Inflammatory macrophage (primary cell): ENCODE results near the gene THAP9.
"Not testable (repeated sequence)": the region's sequence is repeated elsewhere in the genome, so short reads cannot be mapped to it uniquely, and the experiment has no call there.

Source experiments
- DNase-seq, 2 donors: peaks; one replicate each; pipeline ENCODE4 v3.0.0-alpha.2; 2020 to 2022
- total RNA-seq, 18 experiments: gene quantifications; one replicate each; lab custom pipeline; 2026; ENCODE audit warnings: mixed read lengths in 6 of 18, inconsistent platforms in 2 of 18; lab: John Stamatoyannopoulos, UW

THAP9 gene, protein sequence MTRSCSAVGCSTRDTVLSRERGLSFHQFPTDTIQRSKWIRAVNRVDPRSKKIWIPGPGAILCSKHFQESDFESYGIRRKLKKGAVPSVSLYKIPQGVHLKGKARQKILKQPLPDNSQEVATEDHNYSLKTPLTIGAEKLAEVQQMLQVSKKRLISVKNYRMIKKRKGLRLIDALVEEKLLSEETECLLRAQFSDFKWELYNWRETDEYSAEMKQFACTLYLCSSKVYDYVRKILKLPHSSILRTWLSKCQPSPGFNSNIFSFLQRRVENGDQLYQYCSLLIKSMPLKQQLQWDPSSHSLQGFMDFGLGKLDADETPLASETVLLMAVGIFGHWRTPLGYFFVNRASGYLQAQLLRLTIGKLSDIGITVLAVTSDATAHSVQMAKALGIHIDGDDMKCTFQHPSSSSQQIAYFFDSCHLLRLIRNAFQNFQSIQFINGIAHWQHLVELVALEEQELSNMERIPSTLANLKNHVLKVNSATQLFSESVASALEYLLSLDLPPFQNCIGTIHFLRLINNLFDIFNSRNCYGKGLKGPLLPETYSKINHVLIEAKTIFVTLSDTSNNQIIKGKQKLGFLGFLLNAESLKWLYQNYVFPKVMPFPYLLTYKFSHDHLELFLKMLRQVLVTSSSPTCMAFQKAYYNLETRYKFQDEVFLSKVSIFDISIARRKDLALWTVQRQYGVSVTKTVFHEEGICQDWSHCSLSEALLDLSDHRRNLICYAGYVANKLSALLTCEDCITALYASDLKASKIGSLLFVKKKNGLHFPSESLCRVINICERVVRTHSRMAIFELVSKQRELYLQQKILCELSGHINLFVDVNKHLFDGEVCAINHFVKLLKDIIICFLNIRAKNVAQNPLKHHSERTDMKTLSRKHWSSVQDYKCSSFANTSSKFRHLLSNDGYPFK
- 1.5 to 5.0 (median 3.4) reads per million in 18 experiments for total RNA-seq

DNA sequence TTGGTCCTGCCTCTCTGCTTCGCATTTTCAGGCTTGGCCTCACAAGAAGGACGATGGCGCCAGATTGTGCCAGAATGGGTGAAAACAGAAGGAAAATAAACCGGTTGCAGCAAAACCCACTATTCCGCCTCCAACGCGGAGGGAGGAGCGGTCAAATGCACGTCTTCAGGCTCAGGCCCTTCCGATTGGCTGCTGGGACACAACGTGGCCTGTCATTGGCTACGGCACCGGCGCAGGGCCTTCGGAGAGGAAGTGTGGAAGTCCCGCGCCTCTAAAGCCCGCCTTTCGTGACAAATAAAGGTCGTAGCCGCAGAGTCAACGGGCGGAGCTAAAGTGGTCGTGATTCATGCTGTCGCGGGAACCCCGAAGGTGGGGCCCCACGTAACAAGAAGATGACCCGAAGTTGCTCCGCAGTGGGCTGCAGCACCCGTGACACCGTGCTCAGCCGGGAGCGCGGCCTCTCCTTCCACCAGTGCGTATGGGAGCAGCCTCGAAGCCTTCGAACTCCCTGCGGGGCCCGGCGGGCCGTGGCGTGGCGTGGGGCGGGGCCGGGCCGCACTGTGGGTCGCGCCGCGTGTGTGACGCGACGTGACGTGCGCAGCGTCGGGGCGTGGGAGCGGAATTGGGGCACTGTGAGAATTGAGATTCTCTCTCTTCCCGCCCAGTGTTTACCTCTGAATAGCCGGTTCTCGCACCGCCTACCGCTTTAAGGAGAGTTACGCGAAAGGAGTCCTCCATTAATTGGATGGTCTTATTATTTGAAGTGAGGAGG is at the start of gene THAP9:
Gene THAP9 (plus strand): TSS at position 325 of the 772 bp plus-strand sequence. CDS start 68 bp downstream, at position 393.
- DNase-seq, result peak; percentile 100

- no peak for DNase-seq
Measured at GRCh38 chr4:82851318-82851717, 49.2 kb upstream of the THAP9 start.

DNA sequence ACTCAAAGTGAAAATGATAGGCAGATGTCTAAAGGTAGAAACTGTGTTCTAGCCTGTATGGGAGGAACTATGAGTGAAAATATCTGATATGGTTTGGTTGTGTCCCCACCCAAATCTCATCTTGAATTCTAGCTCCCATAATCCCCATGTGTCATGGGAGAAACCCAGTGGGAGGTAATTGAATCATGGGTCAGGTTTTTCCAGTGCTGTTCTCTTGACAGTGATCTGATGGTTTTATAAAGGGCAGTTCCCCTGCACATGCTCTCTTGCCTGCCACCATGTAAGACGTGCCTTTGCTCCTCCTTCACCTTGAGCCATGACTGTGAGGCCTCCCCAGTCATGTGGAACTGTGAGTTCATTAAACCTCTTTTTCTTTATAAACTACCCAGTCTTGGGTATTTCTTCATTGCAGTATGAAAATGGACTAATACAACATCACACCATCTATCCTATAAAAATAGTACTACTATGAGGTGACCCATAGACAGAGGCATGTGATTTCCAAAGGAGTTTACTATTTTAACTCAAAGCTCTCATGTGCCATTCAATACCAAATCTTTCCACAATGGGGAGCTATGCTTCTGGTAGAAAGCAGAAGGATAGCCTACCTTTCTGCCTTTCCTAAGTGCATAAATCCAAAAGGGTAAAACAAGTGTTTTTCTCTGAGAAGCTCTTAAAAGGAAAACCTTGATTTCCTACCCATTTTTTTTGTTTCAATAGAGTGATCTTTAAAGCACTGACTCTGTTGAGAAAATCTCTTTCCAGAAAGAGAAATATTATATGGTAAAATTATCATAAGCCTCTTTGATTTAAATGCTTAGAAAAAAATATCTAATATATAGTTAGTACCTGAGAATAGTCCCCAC is 48.4 kb upstream of the THAP9 start:
- DNase-seq, result peak; percentile 15 to 48

DNA sequence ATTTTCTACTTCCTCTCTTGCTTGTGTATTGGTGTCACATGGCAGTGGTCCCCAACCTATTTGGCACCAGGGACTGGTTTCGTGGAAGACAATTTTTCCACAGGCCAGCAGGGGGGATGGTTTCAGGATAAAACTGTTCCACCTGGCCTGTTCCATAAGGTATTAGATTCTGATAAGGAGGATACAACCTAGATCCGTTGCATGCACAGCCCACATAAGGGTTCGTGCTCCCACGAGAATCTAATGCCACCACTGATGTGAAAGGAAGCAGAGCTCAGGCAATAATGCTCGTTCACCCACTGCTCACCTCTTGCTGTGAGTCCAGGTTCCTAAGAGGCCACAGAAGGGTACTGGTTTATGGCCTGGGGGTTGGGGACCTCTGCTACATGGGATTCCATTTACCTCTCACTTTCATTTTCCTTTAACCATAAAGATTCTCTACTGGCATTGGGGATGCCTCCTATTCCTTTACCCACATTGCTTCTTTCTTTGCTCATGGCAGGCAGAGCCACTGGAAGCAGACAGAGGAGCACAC is 47.7 kb upstream of the THAP9 start:
- DNase-seq, result no peak

GRCh38 chr4:82860487-82860886 is 40.0 kb upstream of the THAP9 start:
- not testable (repeated sequence) for DNase-seq

DNA sequence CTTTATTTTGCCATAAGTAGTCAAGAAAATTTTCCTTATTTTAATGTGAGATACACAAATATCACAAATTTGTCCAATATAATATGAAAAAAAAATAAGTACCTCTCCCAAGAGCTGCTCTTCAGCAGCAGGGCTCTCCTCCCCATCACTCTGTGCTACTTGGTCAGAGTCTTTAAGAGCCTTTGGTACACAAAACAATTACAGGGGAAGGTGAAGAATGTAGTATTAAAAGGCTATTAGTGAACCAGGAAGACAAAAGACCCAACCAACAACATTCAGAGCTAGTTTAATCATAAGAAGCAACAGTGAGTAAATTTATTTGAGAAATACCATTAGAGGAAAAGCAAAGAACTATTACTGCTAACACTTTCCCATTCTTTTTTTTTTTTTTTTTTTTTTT is 39.0 kb upstream of the THAP9 start:
- no peak for DNase-seq

- DNase-seq, result no peak
Measured at GRCh38 chr4:82864336-82864979, 36.1 kb upstream of the THAP9 start.

DNA sequence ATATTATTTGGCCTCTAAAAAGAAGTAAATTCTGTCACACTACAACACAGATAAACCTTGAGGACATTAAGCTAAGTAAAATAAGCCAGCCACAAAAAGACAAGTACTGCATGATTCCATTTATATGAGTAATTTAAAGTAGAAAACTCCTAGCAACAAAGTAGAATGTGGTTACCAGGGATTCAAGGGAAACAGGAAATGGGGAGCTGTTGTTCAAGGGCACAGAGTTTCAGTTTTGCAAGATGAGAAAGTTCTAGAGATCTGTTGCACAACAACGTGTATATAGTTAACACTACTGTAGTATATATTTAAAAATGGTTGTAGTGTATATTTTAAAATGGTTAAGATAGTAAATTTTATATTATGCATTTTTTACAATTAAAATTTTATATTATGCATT is 34.9 kb upstream of the THAP9 start:
- DNase-seq, result peak; percentile 70 to 87

DNA sequence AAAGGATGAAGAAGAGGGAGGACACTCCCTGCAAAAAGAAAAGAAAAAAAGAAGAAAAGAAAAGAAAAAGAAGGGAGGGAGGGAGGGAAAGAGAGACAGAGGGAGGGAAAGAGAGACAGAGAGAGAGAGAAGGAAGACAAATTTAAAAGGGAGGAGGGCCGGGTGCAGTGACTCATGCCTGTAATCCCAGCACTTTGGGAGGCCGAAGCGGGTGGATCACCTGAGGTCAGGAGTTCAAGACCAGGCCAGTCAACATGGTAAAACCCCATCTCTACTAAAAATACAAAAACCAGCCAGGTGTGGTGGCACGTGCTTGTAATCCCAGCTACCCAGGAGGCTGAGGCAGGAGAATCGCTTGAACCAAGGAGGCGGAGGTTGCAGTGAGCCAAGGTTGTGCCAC is 34.5 kb upstream of the THAP9 start:
- not testable (repeated sequence) for DNase-seq

DNA sequence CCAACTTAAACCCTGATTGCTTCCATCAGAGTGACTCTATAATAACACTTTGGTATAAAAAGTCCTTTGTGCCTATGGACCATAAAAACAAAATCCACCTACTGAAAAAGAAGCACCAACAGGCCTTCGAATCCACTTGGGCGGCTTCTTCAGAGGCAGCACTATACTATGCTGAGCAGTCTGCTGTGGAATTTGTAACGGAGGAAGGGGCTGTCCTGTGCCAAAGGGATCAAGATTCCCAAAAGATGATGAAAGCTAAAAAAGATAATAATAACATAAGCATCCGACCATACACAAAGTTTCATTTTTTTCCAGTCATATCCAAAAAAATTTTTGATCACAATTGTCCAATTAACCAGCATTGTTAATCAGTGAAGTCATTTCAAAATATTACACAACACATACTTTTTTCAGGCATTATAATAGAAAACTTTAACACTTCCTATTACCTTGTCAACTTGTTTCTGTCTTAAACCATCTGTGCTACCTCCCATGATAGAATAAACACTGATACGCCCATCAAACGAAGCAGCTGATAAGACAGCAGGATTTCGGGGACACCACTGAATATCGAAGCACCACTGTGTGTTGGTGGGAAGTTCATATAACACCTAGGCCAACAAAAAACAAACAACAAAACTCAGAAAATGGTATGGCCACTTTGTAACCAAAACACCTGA is 33.7 kb upstream of the THAP9 start:
- DNase-seq, result no peak

GRCh38 chr4:82868572-82868971 is 32.0 kb upstream of the THAP9 start:
- DNase-seq, result no peak

- no peak for DNase-seq
Measured at GRCh38 chr4:82885410-82885809, 15.1 kb upstream of the THAP9 start.

- no peak for DNase-seq
Measured at GRCh38 chr4:82886147-82886942, 14.2 kb upstream of the THAP9 start.

DNA sequence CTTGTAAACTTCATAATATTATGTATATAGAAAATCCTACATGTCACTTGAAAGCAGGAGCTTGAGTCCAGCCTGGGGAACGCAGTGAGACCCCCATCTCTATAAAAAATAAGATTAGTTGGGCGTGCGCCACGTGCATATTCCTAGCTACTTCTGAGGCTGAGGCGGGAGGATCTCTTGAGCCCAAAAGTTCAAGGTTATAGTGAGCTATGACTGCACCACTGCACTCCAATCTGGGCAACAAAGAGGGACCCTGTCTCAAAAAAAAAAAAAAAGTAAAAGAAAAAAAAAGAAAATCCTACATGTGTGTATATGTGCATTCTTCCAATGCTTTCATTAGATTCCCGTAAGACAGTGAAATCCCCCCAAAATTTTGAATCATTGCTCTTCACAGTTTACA is 11.2 kb upstream of the THAP9 start:
- DNase-seq, result no peak

DNA sequence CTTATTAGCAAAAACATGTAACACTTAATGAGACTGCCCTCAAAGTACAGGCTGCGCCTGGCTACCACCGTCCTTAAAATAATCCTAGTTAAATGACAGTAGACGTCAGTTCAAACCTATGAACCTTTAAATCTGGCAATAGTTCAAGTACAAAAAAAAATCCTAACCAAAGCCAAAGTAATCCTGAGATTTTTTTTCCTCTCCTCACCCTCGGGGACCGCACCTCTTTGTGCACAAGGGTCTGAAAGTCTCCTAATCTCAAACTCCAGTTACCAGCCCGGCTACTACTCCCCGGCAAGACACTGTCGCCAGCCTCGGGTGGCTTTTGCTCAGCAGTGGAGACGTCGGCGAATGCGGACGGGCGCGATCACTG is 10.0 kb upstream of the THAP9 start:
- no peak for DNase-seq

DNA sequence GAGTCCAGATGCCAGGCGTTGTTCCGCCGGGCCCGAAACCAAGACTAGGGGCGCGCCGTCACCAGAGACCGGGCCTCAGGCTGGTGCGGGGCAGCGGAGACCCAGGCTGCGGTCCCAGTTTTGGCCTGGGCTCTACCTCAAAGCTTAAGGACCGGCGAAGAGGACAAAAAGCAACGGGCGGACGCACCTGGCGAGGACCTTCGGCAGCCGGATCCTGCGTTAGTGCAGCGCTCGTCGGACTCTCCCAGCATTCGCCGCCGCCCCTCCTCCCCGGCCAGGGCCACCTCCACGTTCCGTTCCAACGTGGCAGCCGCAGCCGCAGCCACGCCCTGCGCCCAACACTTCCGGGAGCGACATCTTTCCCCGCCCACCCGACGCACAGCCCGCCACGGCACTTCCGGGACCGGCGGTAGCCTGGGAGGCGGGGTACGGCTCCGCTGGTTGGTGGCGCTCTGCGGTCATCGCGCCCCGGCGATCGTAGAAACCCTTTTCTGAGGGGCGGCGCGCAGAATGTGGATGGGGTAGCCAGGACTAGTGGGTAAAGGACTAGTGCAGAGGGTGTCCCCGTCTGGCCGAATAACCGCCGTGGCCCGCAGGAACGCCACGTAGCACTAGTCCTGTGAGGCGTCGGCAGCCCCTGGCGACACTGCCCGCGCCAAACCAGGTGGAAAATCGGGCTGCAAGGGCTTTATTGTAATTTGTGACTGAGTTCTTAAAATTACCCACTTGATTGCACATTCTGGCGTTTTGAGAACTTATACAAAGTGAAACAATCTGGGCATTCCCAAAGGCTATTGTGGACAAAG is 9.4 kb upstream of the THAP9 start, which contains the start of gene SEC31A:
Gene SEC31A (minus strand): TSS at position 253 of the 806 bp plus-strand sequence. CDS start 9,217 bp downstream, outside the sequence.
- DNase-seq, result peak; percentile 97 to 98

DNA sequence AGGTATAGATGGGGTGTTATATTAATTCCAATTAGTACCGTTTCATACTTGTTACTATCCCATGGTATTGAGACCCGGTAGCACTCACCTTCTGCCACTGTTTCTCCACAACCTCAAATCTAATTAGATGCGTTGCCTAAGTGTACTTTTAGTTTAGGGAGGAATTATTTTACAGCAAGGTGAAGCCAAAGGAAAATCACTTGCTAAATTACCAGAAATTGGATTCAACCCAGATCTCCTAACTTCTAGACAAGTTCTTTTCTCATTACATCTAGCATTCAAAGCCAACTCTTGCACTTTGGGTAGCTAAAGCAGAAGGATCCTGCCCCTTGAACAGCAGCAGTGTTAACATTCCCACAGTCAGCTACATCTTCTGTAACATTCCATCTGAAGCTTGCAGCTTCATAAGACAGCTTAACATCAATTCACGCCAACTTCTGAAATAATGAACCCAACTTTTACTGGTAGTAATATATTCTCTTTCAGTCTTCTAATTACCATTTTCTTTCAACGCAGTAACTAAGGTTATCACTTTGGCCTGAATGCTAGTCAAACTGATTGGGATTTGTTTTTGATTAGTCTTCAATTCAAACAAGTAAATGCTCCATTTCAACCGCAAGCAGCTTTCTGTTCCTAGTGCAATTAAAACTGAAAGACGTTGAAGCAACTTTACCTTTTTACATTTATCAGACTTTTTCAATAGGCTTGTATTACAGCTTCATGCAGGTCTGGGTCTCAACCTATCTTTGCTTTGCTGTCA is 8.6 kb upstream of the THAP9 start:
- no peak for DNase-seq

GRCh38 chr4:82892467-82892802 is 8.1 kb upstream of the THAP9 start:
- DNase-seq, result no peak
